GM18508 (cell line): ENCODE measurements around the gene MYO16.

Experiments used
- ATAC-seq: cut with Tn5 transposase; IDR thresholded peaks from one replicate; pipeline ENCODE4 v1.9.1; 2021; ENCODE audit warnings: moderate number of reproducible peaks; ENCODE audit not compliant: insufficient read depth, unreplicated experiment

MYO16 gene

GRCh38 chr13:109159650-109160309 lies 530.4 kb downstream of the MYO16 start:
- ATAC-seq = peak; percentile 1

- peak; percentile 45 for ATAC-seq
Measured at GRCh38 chr13:109160357-109160756, 530.9 kb downstream of the MYO16 start.

GRCh38 chr13:109160887-109161669 lies 531.7 kb downstream of the MYO16 start:
- no peak for ATAC-seq

- peak; percentile 66 for ATAC-seq
Measured at GRCh38 chr13:109162248-109163036, 533.0 kb downstream of the MYO16 start.

- ATAC-seq = no peak
Measured at GRCh38 chr13:109163037-109163379, 533.6 kb downstream of the MYO16 start.

- no peak for ATAC-seq
Measured at GRCh38 chr13:109165417-109165904, 536.0 kb downstream of the MYO16 start.

- peak; percentile 25 for ATAC-seq
Measured at GRCh38 chr13:109166804-109167203, 537.4 kb downstream of the MYO16 start.

- no peak for ATAC-seq
Measured at GRCh38 chr13:109172136-109172535, 542.7 kb downstream of the MYO16 start.

GRCh38 chr13:109175666-109176065 lies 546.3 kb downstream of the MYO16 start:
- no peak for ATAC-seq

GRCh38 chr13:109180905-109181425 lies 551.6 kb downstream of the MYO16 start:
- ATAC-seq = no peak

GRCh38 chr13:109182777-109183465 lies 553.5 kb downstream of the MYO16 start:
- ATAC-seq = no peak

GRCh38 chr13:109191413-109191812 lies 562.0 kb downstream of the MYO16 start:
- ATAC-seq = no peak

GRCh38 chr13:109192306-109192705 lies 562.9 kb downstream of the MYO16 start:
- ATAC-seq = no peak

- no peak for ATAC-seq
Measured at GRCh38 chr13:109196948-109197347, 567.5 kb downstream of the MYO16 start.

GRCh38 chr13:109198585-109198984 lies 569.2 kb downstream of the MYO16 start:
- no peak for ATAC-seq

- ATAC-seq = no peak
Measured at GRCh38 chr13:109199280-109199679, 569.9 kb downstream of the MYO16 start.

GRCh38 chr13:109200556-109200955 lies 571.1 kb downstream of the MYO16 start:
- no peak for ATAC-seq

- no peak for ATAC-seq
Measured at GRCh38 chr13:109203587-109203986, 574.2 kb downstream of the MYO16 start.

GRCh38 chr13:109204252-109204651 lies 574.8 kb downstream of the MYO16 start:
- no peak for ATAC-seq

- no peak for ATAC-seq
Measured at GRCh38 chr13:109204657-109205056, 575.2 kb downstream of the MYO16 start.
